KMS-11 (cell line): ENCODE data around the gene SCD.

Experiments used
- H2AFZ ChIP-seq: fragments of 200-600 bp; sonication (generic); 2 replicates; pipeline ENCODE4 v1.6.1; 2016; ENCODE audit warnings: antibody characterized with exemption, mixed run types, low read depth
- H3K27ac ChIP-seq: fragments of 200-600 bp; sonication (generic); 2 replicates; pipeline ENCODE4 v1.6.1; 2016; ENCODE audit warnings: mild to moderate bottlenecking, mixed run types
- H3K27me3 ChIP-seq: fragments of 200-600 bp; sonication (generic); 2 replicates; pipeline ENCODE4 v1.6.1; 2017; ENCODE audit warnings: mild to moderate bottlenecking, low read depth, mixed run types, moderate library complexity; ENCODE audit not compliant: insufficient read depth
- H3K36me3 ChIP-seq: fragments of 200-600 bp; sonication (generic); 2 replicates; pipeline ENCODE4 v1.6.1; 2017; ENCODE audit warnings: mild to moderate bottlenecking, mixed run types; ENCODE audit not compliant: insufficient read depth
- H3K4me1 ChIP-seq: fragments of 200-600 bp; sonication (generic); 2 replicates; pipeline ENCODE4 v1.6.1; 2016; ENCODE audit warnings: mild to moderate bottlenecking, low read depth, mixed run types; ENCODE audit not compliant: poor library complexity, severe bottlenecking
- H3K4me2 ChIP-seq: fragments of 200-600 bp; sonication (generic); 2 replicates; pipeline ENCODE4 v1.7.0; 2016; ENCODE audit warnings: mild to moderate bottlenecking, mixed run types
- H3K4me3 ChIP-seq: fragments of 200-600 bp; sonication (generic); IDR thresholded peaks from 2 replicates; pipeline ENCODE4 v1.6.1; 2017; ENCODE audit warnings: low read depth, low read length, mixed read lengths; ENCODE audit not compliant: insufficient read depth
- H3K79me2 ChIP-seq: fragments of 200-600 bp; sonication (generic); 2 replicates; pipeline ENCODE4 v1.6.1; 2016; ENCODE audit warnings: low read depth, mixed run types; ENCODE audit not compliant: insufficient read depth
- H3K9ac ChIP-seq: fragments of 200-600 bp; sonication (generic); 2 replicates; pipeline ENCODE4 v1.6.1; 2016; ENCODE audit warnings: mild to moderate bottlenecking, mixed run types
- H4K20me1 ChIP-seq: fragments of 200-600 bp; sonication (generic); 2 replicates; pipeline ENCODE4 v1.6.1; 2016; ENCODE audit warnings: mild to moderate bottlenecking, mixed run types; ENCODE audit not compliant: insufficient read depth
- TF ChIP-seq, protein P1 (sequence below): fragments of 200-600 bp; sonication (generic); conservative IDR thresholded peaks from 2 replicates; pipeline ENCODE4 v1.6.1; 2017; ENCODE audit warnings: low read depth, mild to moderate bottlenecking, antibody characterized with exemption, low read length, moderate library complexity, mixed read lengths

SCD gene

GRCh38 chr10:100403734-100404133 is 56.7 kb downstream of the SCD start:
- no peaks in the 10 kb centered on the region for H4K20me1 ChIP-seq
- H3K36me3 ChIP-seq, result no peaks in the 10 kb centered on the region
- H3K4me1 ChIP-seq, result no peaks in the 10 kb centered on the region
- no peaks in the 10 kb centered on the region for H3K27me3 ChIP-seq
- H3K9ac ChIP-seq, result no peak overlapping the region
- H3K4me2 ChIP-seq, result no peak overlapping the region
- no peak overlapping the region for H3K27ac ChIP-seq
- H3K4me3 ChIP-seq, result no peak overlapping the region
- TF ChIP-seq, protein P1, sequence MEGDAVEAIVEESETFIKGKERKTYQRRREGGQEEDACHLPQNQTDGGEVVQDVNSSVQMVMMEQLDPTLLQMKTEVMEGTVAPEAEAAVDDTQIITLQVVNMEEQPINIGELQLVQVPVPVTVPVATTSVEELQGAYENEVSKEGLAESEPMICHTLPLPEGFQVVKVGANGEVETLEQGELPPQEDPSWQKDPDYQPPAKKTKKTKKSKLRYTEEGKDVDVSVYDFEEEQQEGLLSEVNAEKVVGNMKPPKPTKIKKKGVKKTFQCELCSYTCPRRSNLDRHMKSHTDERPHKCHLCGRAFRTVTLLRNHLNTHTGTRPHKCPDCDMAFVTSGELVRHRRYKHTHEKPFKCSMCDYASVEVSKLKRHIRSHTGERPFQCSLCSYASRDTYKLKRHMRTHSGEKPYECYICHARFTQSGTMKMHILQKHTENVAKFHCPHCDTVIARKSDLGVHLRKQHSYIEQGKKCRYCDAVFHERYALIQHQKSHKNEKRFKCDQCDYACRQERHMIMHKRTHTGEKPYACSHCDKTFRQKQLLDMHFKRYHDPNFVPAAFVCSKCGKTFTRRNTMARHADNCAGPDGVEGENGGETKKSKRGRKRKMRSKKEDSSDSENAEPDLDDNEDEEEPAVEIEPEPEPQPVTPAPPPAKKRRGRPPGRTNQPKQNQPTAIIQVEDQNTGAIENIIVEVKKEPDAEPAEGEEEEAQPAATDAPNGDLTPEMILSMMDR, result no peak
- no peaks in the 10 kb centered on the region for H3K79me2 ChIP-seq
- H2AFZ ChIP-seq, result no peak overlapping the region

DNA sequence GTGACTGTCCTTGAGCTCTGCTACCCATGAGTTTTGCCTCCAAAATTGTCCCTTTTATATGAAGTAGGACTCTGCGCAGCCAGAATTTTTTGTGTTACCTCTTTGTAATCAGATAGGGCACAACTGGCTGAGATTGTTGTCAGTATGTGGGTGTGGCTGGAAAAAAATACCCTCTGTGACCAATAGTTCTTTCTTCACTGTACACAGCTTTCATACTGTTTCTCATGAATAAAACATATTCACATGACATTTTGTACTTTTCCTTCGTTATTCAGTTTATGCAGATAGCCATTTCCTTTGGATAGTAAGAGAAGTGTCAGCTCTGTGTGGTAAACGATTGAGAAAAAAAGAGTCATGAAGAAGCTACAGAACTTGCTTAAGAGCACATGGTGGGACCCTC is 66.1 kb downstream of the SCD start:
- no peak overlapping the region for H3K9ac ChIP-seq
- H3K4me2 ChIP-seq, result no peak overlapping the region
- no peak overlapping the region for H3K4me3 ChIP-seq
- no peaks in the 10 kb centered on the region for H3K4me1 ChIP-seq
- H2AFZ ChIP-seq, result no peak overlapping the region
- no peaks in the 10 kb centered on the region for H3K36me3 ChIP-seq
- no peak overlapping the region for H3K27ac ChIP-seq
- H3K27me3 ChIP-seq, result no peaks in the 10 kb centered on the region
- TF ChIP-seq, protein P1, result no peak
- H4K20me1 ChIP-seq, result no peaks in the 10 kb centered on the region
- no peaks in the 10 kb centered on the region for H3K79me2 ChIP-seq
